Testis (tissue), 2 donors: ENCODE results near the gene RHOA.

Source experiments
- CTCF ChIP-seq, 3 experiments: fragments of 450-650 bp in 2 of 3; fragments of 200-600 bp in 1 of 3; sonication (generic) in 1 of 3; IDR thresholded peaks; one replicate each; pipeline ENCODE4 v1.5.1; 2016 to 2019; ENCODE audit warnings: antibody characterized with exemption in 3 of 3, mild to moderate bottlenecking in 2 of 3, moderate library complexity in 1 of 3
- POLR2A ChIP-seq: fragments of 450-650 bp; IDR thresholded peaks from one replicate; pipeline ENCODE4 v1.6.1; 2017; ENCODE audit warnings: antibody characterized with exemption, mild to moderate bottlenecking, moderate library complexity

- TF ChIP-seq CTCF (IDR thresholded peaks at IDR 0.05) (no peak), POLR2A (no peak)
These were observed 4.9 kb downstream of the RHOA start for GRCh38 chr3:49406571-49407565.
